Measurements from ENCODE around the gene DBF4B. TPM values are rescaled to one million over a fixed set of nuclear protein-coding genes. Genes with fewer than 3 reads are reported as not detected.
A peak's percentile ranks its signal among the peaks of the same experiment; 100 is the strongest.

DBF4B gene
- total and polyA plus RNA-seq, 5 donors: 5.1 to 6.0 (median 5.8) TPM

- H3K9me3 ChIP-seq (ENCODE audit: control insufficient read depth, low read length): no peaks in the 10 kb centered on the region
- peaks cover 6% of the 10 kb centered on the region for H3K4me1 ChIP-seq (ENCODE audit: control insufficient read depth, insufficient read depth, low read length)
- no peak overlapping the region for H3K27ac ChIP-seq (ENCODE audit: low read length)
- no peak for ATAC-seq
- H3K4me3 ChIP-seq (ENCODE audit: low read length): no peak overlapping the region
- intact Hi-C loops (cut with DNase I): loop anchor here (2.0 to 10.0 kb wide), 4 partner anchors 84 to 246 kb away; no protein-coding TSS in a partner anchor
- WGBS: 33% methylated on average over 10 of the region's 10 CpGs
- peak in 1 of 3 donors; percentile 50 for DNase-seq
- H3K27me3 ChIP-seq (ENCODE audit: control insufficient read depth, insufficient read depth): no peaks in the 10 kb centered on the region
Measured at GRCh38 chr17:44778656-44779210, 70.3 kb downstream of the DBF4B start.

GRCh38 chr17:44779211-44780025 is 71.0 kb downstream of the DBF4B start:
- H3K4me1 ChIP-seq (ENCODE audit: control insufficient read depth, insufficient read depth, low read length): peaks cover 6% of the 10 kb centered on the region
- no peak overlapping the region for H3K4me3 ChIP-seq (ENCODE audit: low read length)
- intact Hi-C loops (cut with DNase I): loop anchor here (2.0 to 10.0 kb wide), 4 partner anchors 83 to 245 kb away; no protein-coding TSS in a partner anchor
- H3K27me3 ChIP-seq (ENCODE audit: control insufficient read depth, insufficient read depth): no peaks in the 10 kb centered on the region
- WGBS: 13% methylated on average over 36 of the region's 36 CpGs
- H3K27ac ChIP-seq (ENCODE audit: low read length): peak overlapping the region; percentile 4
- peak; percentile 78 to 92 (median 92) for DNase-seq
- peak; percentile 25 to 36 for ATAC-seq
- no peaks in the 10 kb centered on the region for H3K9me3 ChIP-seq (ENCODE audit: control insufficient read depth, low read length)

GRCh38 chr17:44780161-44780560 is 71.7 kb downstream of the DBF4B start:
- DNase-seq: peak in 1 of 3 donors; percentile 44
- no peak for ATAC-seq
- no peak overlapping the region for H3K4me3 ChIP-seq (ENCODE audit: low read length)
- no peaks in the 10 kb centered on the region for H3K27me3 ChIP-seq (ENCODE audit: control insufficient read depth, insufficient read depth)
- no peaks in the 10 kb centered on the region for H3K9me3 ChIP-seq (ENCODE audit: control insufficient read depth, low read length)
- peaks cover 6% of the 10 kb centered on the region for H3K4me1 ChIP-seq (ENCODE audit: control insufficient read depth, insufficient read depth, low read length)
- 87% methylated on average over 12 of the region's 12 CpGs for WGBS
- intact Hi-C loops (cut with DNase I): no loop called here
- no peak overlapping the region for H3K27ac ChIP-seq (ENCODE audit: low read length)

- WGBS: 87% methylated on average over 14 of the region's 14 CpGs
- Histone ChIP-seq H3K9me3 (ENCODE audit: control insufficient read depth, low read length) (no peaks in the 10 kb centered on the region), H3K27ac (ENCODE audit: low read length) (no peak overlapping the region), H3K4me3 (ENCODE audit: low read length) (no peak overlapping the region), H3K27me3 (ENCODE audit: control insufficient read depth, insufficient read depth) (no peaks in the 10 kb centered on the region), H3K4me1 (ENCODE audit: control insufficient read depth, insufficient read depth, low read length) (peaks cover 6% of the 10 kb centered on the region)
- peak in 2 of 3 donors; percentile 50 to 51 for DNase-seq
- ATAC-seq: peak in 1 of 2 donors; percentile 1
- intact Hi-C loops (cut with DNase I): no loop called here
Measured at GRCh38 chr17:44780845-44781480, 72.5 kb downstream of the DBF4B start.

- H3K9me3 ChIP-seq (ENCODE audit: control insufficient read depth, low read length): no peaks in the 10 kb centered on the region
- ATAC-seq (peak; percentile 20 to 44), DNase-seq (peak; percentile 50 to 77 (median 73))
- WGBS: 39% methylated on average over 17 of the region's 17 CpGs
- H3K4me1 ChIP-seq (ENCODE audit: control insufficient read depth, insufficient read depth, low read length): peaks cover 6% of the 10 kb centered on the region
- intact Hi-C loops (cut with DNase I): no loop called here
- H3K4me3 ChIP-seq (ENCODE audit: low read length): no peak overlapping the region
- peak overlapping the region; percentile 79 for H3K27ac ChIP-seq (ENCODE audit: low read length)
- no peaks in the 10 kb centered on the region for H3K27me3 ChIP-seq (ENCODE audit: control insufficient read depth, insufficient read depth)
Measured at GRCh38 chr17:44781551-44782325, 73.3 kb downstream of the DBF4B start.

- 31% methylated on average over 11 of the region's 11 CpGs for WGBS
- intact Hi-C loops (cut with DNase I): no loop called here
- ATAC-seq (no peak), DNase-seq (peak in 2 of 3 donors; percentile 12 to 32)
- Histone ChIP-seq H3K4me3 (ENCODE audit: low read length) (no peak overlapping the region), H3K27me3 (ENCODE audit: control insufficient read depth, insufficient read depth) (no peaks in the 10 kb centered on the region), H3K9me3 (ENCODE audit: control insufficient read depth, low read length) (no peaks in the 10 kb centered on the region), H3K4me1 (ENCODE audit: control insufficient read depth, insufficient read depth, low read length) (peaks cover 6% of the 10 kb centered on the region), H3K27ac (ENCODE audit: low read length) (peak overlapping the region; percentile 79)
Measured at GRCh38 chr17:44782326-44782850, 73.9 kb downstream of the DBF4B start.

- 72% methylated on average over 7 of the region's 7 CpGs for WGBS
- H3K4me1 ChIP-seq (ENCODE audit: control insufficient read depth, insufficient read depth, low read length): peaks cover 6% of the 10 kb centered on the region
- intact Hi-C loops (cut with DNase I): no loop called here
- no peak for ATAC-seq
- no peaks in the 10 kb centered on the region for H3K27me3 ChIP-seq (ENCODE audit: control insufficient read depth, insufficient read depth)
- peak in 2 of 3 donors; percentile 46 to 50 for DNase-seq
- H3K9me3 ChIP-seq (ENCODE audit: control insufficient read depth, low read length): no peaks in the 10 kb centered on the region
- H3K27ac ChIP-seq (ENCODE audit: low read length): peak overlapping the region; percentile 1
- H3K4me3 ChIP-seq (ENCODE audit: low read length): no peak overlapping the region
Measured at GRCh38 chr17:44785921-44786320, 77.5 kb downstream of the DBF4B start.

GRCh38 chr17:44786551-44787081 is 78.2 kb downstream of the DBF4B start:
- Histone ChIP-seq H3K27me3 (ENCODE audit: control insufficient read depth, insufficient read depth) (no peaks in the 10 kb centered on the region), H3K27ac (ENCODE audit: low read length) (peak overlapping the region; percentile 90), H3K9me3 (ENCODE audit: control insufficient read depth, low read length) (no peaks in the 10 kb centered on the region), H3K4me3 (ENCODE audit: low read length) (no peak overlapping the region), H3K4me1 (ENCODE audit: control insufficient read depth, insufficient read depth, low read length) (peaks cover 6% of the 10 kb centered on the region)
- intact Hi-C loops (cut with DNase I): no loop called here
- peak; percentile 54 to 88 (median 80) for DNase-seq
- ATAC-seq: peak; percentile 61 to 74
- 19% methylated on average over 16 of the region's 16 CpGs for WGBS

- 59% methylated on average over 15 of the region's 15 CpGs for WGBS
- Histone ChIP-seq H3K27ac (ENCODE audit: low read length) (peak overlapping the region; percentile 90), H3K4me3 (ENCODE audit: low read length) (no peak overlapping the region), H3K4me1 (ENCODE audit: control insufficient read depth, insufficient read depth, low read length) (peaks cover 6% of the 10 kb centered on the region), H3K27me3 (ENCODE audit: control insufficient read depth, insufficient read depth) (no peaks in the 10 kb centered on the region), H3K9me3 (ENCODE audit: control insufficient read depth, low read length) (no peaks in the 10 kb centered on the region)
- ATAC-seq (peak; percentile 6 to 40), DNase-seq (peak in 2 of 3 donors; percentile 56 to 58)
- intact Hi-C loops (cut with DNase I): no loop called here
Measured at GRCh38 chr17:44787271-44787940, 78.9 kb downstream of the DBF4B start.

- H3K4me3 ChIP-seq (ENCODE audit: low read length): no peak overlapping the region
- H3K27me3 ChIP-seq (ENCODE audit: control insufficient read depth, insufficient read depth): no peaks in the 10 kb centered on the region
- WGBS: 79% methylated on average over 7 of the region's 7 CpGs
- no peaks in the 10 kb centered on the region for H3K9me3 ChIP-seq (ENCODE audit: control insufficient read depth, low read length)
- no peak overlapping the region for H3K27ac ChIP-seq (ENCODE audit: low read length)
- peak in 2 of 3 donors; percentile 24 to 46 for DNase-seq
- intact Hi-C loops (cut with DNase I): no loop called here
- ATAC-seq: no peak
- H3K4me1 ChIP-seq (ENCODE audit: control insufficient read depth, insufficient read depth, low read length): no peaks in the 10 kb centered on the region
Measured at GRCh38 chr17:44788139-44788538, 79.7 kb downstream of the DBF4B start.
